GM12891 (cell line): ENCODE data around the gene ZNF594.
"Not testable (repeated sequence)": the region's sequence is repeated elsewhere in the genome, so short reads cannot be mapped to it uniquely, and the experiment has no call there.

Source experiments
- POLR2A ChIP-seq: IDR thresholded peaks from 2 replicates; pipeline ENCODE4 v1.6.1; 2011; ENCODE audit warnings: low read depth, low read length, control low read depth
- POLR2AphosphoS5 ChIP-seq: IDR thresholded peaks from 2 replicates; pipeline ENCODE4 v1.6.1; 2011; ENCODE audit warnings: low read depth, low read length, control low read depth
- TAF1 ChIP-seq: IDR thresholded peaks from 2 replicates; pipeline ENCODE4 v1.6.1; 2011; ENCODE audit warnings: low read depth, low read length, control low read depth

DNA sequence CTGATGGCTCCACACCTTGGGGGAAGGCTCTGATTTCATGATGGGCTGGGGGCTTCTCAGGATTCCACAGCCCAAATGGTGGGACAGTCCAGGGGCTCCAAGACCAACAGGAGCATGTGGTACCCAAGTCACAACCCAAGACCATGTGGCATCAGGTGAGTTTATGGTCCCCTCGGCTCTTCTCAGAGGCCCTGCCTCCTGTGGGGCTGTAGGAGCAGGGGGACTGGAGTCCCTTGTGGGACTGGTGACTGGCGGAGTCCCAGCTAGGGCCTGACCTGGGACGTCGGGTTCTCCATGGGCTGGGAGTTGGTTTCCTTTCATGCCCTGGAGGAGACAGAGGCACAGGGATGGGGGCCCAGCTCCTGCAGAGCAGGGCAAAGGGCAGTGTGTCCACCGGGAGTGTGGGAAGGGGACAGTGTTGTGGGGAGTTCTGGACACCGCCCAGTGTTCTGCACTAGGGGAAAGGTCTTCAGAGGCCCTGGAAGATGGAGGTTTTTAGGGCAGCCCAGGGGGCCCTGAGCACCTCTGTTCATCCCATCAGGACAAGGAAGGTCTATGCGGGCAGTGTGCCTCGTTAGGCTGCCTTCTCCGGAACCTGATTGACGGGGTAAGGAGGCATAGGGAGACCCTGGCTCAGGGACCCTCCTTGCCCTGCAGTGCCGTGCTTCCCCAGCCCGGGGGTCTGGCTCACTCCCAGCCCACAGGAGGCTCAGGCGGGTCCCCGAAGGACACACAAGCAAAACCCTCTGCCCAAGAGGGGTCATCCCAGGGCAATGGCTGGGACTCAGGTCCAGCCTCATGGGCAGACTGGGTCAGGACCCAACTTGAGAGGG is 54.9 kb downstream of the ZNF594 start:
- TF ChIP-seq POLR2AphosphoS5, POLR2A, TAF1: not testable (repeated sequence)
